IMR-90 (cell line): ENCODE data around the gene PGAP1. TPM values are rescaled to one million over a fixed set of nuclear protein-coding genes. Genes with fewer than 3 reads are reported as not detected.

Experiments
- ATAC-seq: fragments of 200-7000 bp; cut with Tn5 transposase; 2 replicates; pipeline ENCODE4 v1.9.1; 2020; ENCODE audit warnings: low read depth, mild to moderate bottlenecking, moderate library complexity
- BruUV-seq: library from RNA; stranded (reverse); fragments of 400-500 nt; replicated peaks from 2 replicates; lab custom pipeline; 2021; lab: Mats Ljungman, UMichigan
- CTCF ChIA-PET: fragments of 300-600 bp; formaldehyde crosslinking; extraction: SDS; loops from one replicate; lab custom pipeline; 2021; ENCODE audit warnings: antibody characterized with exemption; lab: Yijun Ruan, JAX
- POLR2A ChIA-PET: fragments of 300-600 bp; sonication (Branson Sonifier 250); formaldehyde crosslinking; loops from one replicate; lab custom pipeline; 2022; ENCODE audit warnings: antibody characterized with exemption; ENCODE audit not compliant: unreplicated experiment; lab: Charles Lee
- DNase-seq: peaks from one replicate; pipeline ENCODE4 v3.0.0; 2013
- H2AFZ ChIP-seq: replicated peaks from 2 replicates; pipeline ENCODE3; 2013; ENCODE audit warnings: low read length, mild to moderate bottlenecking; ENCODE audit not compliant: poor library complexity
- H2AK5ac ChIP-seq: 2 replicates; pipeline ENCODE4 v1.6.1; 2013; ENCODE audit warnings: low read depth, low read length, inconsistent platforms
- H2AK9ac ChIP-seq: replicated peaks from 2 replicates; pipeline ENCODE3; 2013; ENCODE audit warnings: mild to moderate bottlenecking, low read depth, low read length, moderate library complexity; ENCODE audit not compliant: poor library complexity
- H2BK120ac ChIP-seq: 2 replicates; pipeline ENCODE4 v1.6.1; 2013; ENCODE audit warnings: low read depth, low read length, inconsistent platforms
- H2BK15ac ChIP-seq: 3 replicates; pipeline ENCODE4 v1.6.1; 2013; ENCODE audit warnings: low read depth, low read length, inconsistent platforms
- H2BK20ac ChIP-seq: 2 replicates; pipeline ENCODE4 v1.6.1; 2013; ENCODE audit warnings: low read depth, mild to moderate bottlenecking, inconsistent platforms, low read length, moderate library complexity
- H2BK5ac ChIP-seq: 2 replicates; pipeline ENCODE4 v1.6.1; 2013; ENCODE audit warnings: mild to moderate bottlenecking, low read depth, low read length, inconsistent platforms; ENCODE audit not compliant: poor library complexity, severe bottlenecking
- H3K14ac ChIP-seq: replicated peaks from 2 replicates; pipeline ENCODE4 v1.6.1; 2013; ENCODE audit warnings: low read depth, low read length, inconsistent platforms
- H3K18ac ChIP-seq: 2 replicates; pipeline ENCODE4 v1.6.1; 2013; ENCODE audit warnings: low read depth, low read length, control low read depth
- H3K23ac ChIP-seq: 2 replicates; pipeline ENCODE4 v1.6.1; 2013; ENCODE audit warnings: low read depth, low read length, inconsistent platforms
- H3K27ac ChIP-seq: 2 replicates; pipeline ENCODE4 v1.5.1; 2013; ENCODE audit warnings: mild to moderate bottlenecking, control low read depth, low read length; ENCODE audit not compliant: insufficient read depth
- H3K27me3 ChIP-seq: 2 replicates; pipeline ENCODE4 v1.6.1; 2013; ENCODE audit warnings: low read length; ENCODE audit not compliant: control insufficient read depth, insufficient read depth
- H3K36me3 ChIP-seq: 2 replicates; pipeline ENCODE4 v1.6.1; 2013; ENCODE audit warnings: low read length, mixed read lengths; ENCODE audit not compliant: control insufficient read depth, insufficient read depth
- H3K4ac ChIP-seq: 2 replicates; pipeline ENCODE4 v1.6.1; 2013; ENCODE audit warnings: low read depth, low read length, inconsistent platforms
- H3K4me1 ChIP-seq: 2 replicates; pipeline ENCODE4 v1.6.1; 2013; ENCODE audit warnings: low read length, mixed read lengths; ENCODE audit not compliant: control insufficient read depth, insufficient read depth
- H3K4me2 ChIP-seq: 2 replicates; pipeline ENCODE4 v1.6.1; 2013; ENCODE audit warnings: low read depth, mild to moderate bottlenecking, control low read depth, low read length, moderate library complexity
- H3K4me3 ChIP-seq: 2 replicates; pipeline ENCODE4 v1.5.1; 2013; ENCODE audit warnings: low read depth, mild to moderate bottlenecking, control low read depth, low read length, moderate library complexity; ENCODE audit not compliant: insufficient read depth
- H3K56ac ChIP-seq: 2 replicates; pipeline ENCODE4 v1.6.1; 2013; ENCODE audit warnings: low read length, inconsistent platforms; ENCODE audit not compliant: insufficient read depth; ENCODE audit errors: extremely low read depth
- H3K79me1 ChIP-seq, 2 experiments: 2 replicates each; pipeline ENCODE4 v1.6.1; 2013; ENCODE audit warnings: low read length in 2 of 2, inconsistent platforms in 1 of 2, low read depth in 1 of 2
- H3K9ac ChIP-seq: 2 replicates; pipeline ENCODE4 v1.6.1; 2013; ENCODE audit warnings: low read depth, low read length, control low read depth
- H3K9me1 ChIP-seq: 2 replicates; pipeline ENCODE4 v1.6.1; 2013; ENCODE audit warnings: low read length, inconsistent platforms; ENCODE audit not compliant: insufficient read depth
- H3K9me3 ChIP-seq: 2 replicates; pipeline ENCODE4 v1.6.1; 2013; ENCODE audit warnings: low read length; ENCODE audit not compliant: control insufficient read depth, insufficient read depth
- H4K20me1 ChIP-seq: 2 replicates; pipeline ENCODE4 v1.6.1; 2013; ENCODE audit warnings: low read length, inconsistent platforms; ENCODE audit not compliant: insufficient read depth
- H4K5ac ChIP-seq: 2 replicates; pipeline ENCODE4 v1.6.1; 2013; ENCODE audit warnings: mild to moderate bottlenecking, low read depth, low read length, control low read depth
- H4K8ac ChIP-seq, 2 experiments: 2 replicates each; pipeline ENCODE4 v1.6.1; 2013; ENCODE audit warnings: low read depth in 2 of 2, low read length in 2 of 2, control low read depth in 1 of 2, inconsistent platforms in 1 of 2
- H4K91ac ChIP-seq: 2 replicates; pipeline ENCODE4 v1.6.1; 2013; ENCODE audit warnings: low read depth, low read length, inconsistent platforms; ENCODE audit not compliant: insufficient read depth
- BHLHE40 ChIP-seq: fragments of 150-350 bp; IDR thresholded peaks from 2 replicates; pipeline ENCODE4 v1.6.1; 2016; ENCODE audit warnings: mild to moderate bottlenecking, low read depth, low read length
- CEBPB ChIP-seq: IDR thresholded peaks from 2 replicates; pipeline ENCODE4 v1.6.1; 2012; ENCODE audit warnings: low read depth, low read length, improper control_type of control experiment
- CTCF ChIP-seq: conservative IDR thresholded peaks from 2 replicates; pipeline ENCODE4 v1.5.1; 2012; ENCODE audit warnings: mild to moderate bottlenecking, low read depth, low read length, improper control_type of control experiment
- RAD21 ChIP-seq: IDR thresholded peaks from 2 replicates; pipeline ENCODE4 v1.6.1; 2012; ENCODE audit warnings: low read length, improper control_type of control experiment
- RCOR1 ChIP-seq: IDR thresholded peaks from 2 replicates; pipeline ENCODE4 v1.6.1; 2012; ENCODE audit warnings: mild to moderate bottlenecking, low read length, improper control_type of control experiment; ENCODE audit not compliant: insufficient replicate concordance
- WGBS, 2 experiments: methylation state at CpG; one replicate each; pipeline versions ENCODE4 v1.1.5 to v1.1.7; 2013; ENCODE audit warnings: missing lambda C conversion rate in 2 of 2; ENCODE audit not compliant: insufficient read length in 1 of 2; ENCODE audit errors: extremely low coverage in 2 of 2; 5-methylcytosine and 5-hydroxymethylcytosine counted together
- dilution Hi-C: fragments of 300-500 bp; cut with HindIII; formaldehyde crosslinking; loops from one replicate; pipeline ENCODE4 v1.14.3; 2018; ENCODE audit warnings: low sequenced_read_pairs; ENCODE audit not compliant: unreplicated experiment
- in situ Hi-C: fragments of 300-500 bp; cut with MboI; formaldehyde crosslinking; loops from 3 replicates; pipeline ENCODE4 v1.14.3; 2019; ENCODE audit warnings: low sequenced_read_pairs, inconsistent platforms, mixed read lengths
- intact Hi-C: fragments of 100-400 bp; cut with micrococcal nuclease; formaldehyde crosslinking; loops from 2 replicates; pipeline ENCODE4 v1.10.0; 2022
- polyA plus RNA-seq, 3 experiments: library from polyadenylated mRNA; depleted of rRNA; stranded (reverse); fragments of >200 nt; gene quantifications; 2 replicates each; pipeline ENCODE4 v1.2.3, GENCODE V29; 2012; ENCODE audit warnings: low replicate concordance in 1 of 3
- total RNA-seq: library from RNA; depleted of rRNA; stranded (reverse); fragments of >200 nt; gene quantifications from 2 replicates; pipeline ENCODE4 v1.2.3, GENCODE V29; 2012
- TF ChIP-seq, protein P1 (sequence below): fragments of 150-350 bp; IDR thresholded peaks from 2 replicates; pipeline ENCODE4 v1.6.1; 2017; ENCODE audit warnings: mild to moderate bottlenecking, antibody characterized with exemption, low read length, low read depth

Gene PGAP1
- total and polyA plus RNA-seq, 2 of the 4 experiments (the other 2 are of a cell fraction): 1.9 to 5.7 TPM

DNA sequence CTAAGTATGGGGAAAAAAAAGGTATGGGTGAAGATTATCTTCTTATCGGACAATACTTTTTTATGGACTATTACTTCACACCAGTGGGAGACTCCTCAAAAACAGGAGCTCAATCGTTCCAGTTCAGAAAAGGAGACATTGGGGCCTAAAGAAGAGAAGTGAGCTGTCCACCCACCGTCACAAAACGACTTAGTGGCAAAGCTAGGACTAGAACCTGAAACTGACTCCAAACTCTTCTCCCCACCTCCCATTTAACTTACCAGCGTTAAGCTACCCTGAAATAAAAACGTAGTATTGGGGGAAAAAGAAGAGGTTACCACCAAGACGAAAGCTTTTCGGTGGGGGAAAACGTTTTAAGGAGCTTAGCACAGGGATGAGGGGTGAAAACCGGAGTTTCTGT lies 127.5 kb downstream of the PGAP1 start:
- dilution Hi-C loops (no loop called here), in situ Hi-C loops (no loop called here), intact Hi-C loops (loop anchor here (1.0 to 10.0 kb wide), 3 partner anchors 127 to 576 kb away; partner anchors contain the start of gene PGAP1)
- Histone ChIP-seq H3K36me3 (peaks cover 10% of the 10 kb centered on the region), H3K27me3 (no peaks in the 10 kb centered on the region), H3K4ac (peak overlapping the region; percentile 62), H2BK120ac (peak overlapping the region; percentile 13), H3K14ac (peak overlapping the region; percentile 70), H3K79me1 (peaks cover 6 to 13% of the 10 kb centered on the region in 2 experiments; a peak in 2 of 4 replicates), H3K56ac (peak overlapping the region; percentile 40), H2AFZ (peak overlapping the region; percentile 86), H4K91ac (peak overlapping the region; percentile 73; the same call in 1 of the 2 replicates), H3K18ac (no peak overlapping the region), H3K9me1 (no peaks in the 10 kb centered on the region), H2BK15ac (no peak overlapping the region), H4K5ac (peak overlapping the region; percentile 90), H3K9ac (peak overlapping the region; percentile 88), H3K4me3 (peak overlapping the region; percentile 95), H2BK5ac (peak overlapping the region; percentile 45), H3K27ac (peak overlapping the region; percentile 77), H2AK9ac (peak overlapping the region; percentile 76), H4K20me1 (no peaks in the 10 kb centered on the region), H4K8ac (peak overlapping the region; percentile 62 to 86), H3K23ac (peak overlapping the region; percentile 39), H2AK5ac (peak overlapping the region; percentile 28; the same call in 1 of the 2 replicates), H3K9me3 (no peaks in the 10 kb centered on the region), H2BK20ac (no peak overlapping the region), H3K4me2 (peak overlapping the region; percentile 95), H3K4me1 (no peaks in the 10 kb centered on the region)
- 0% methylated on average over 4 of the region's 10 CpGs; no CpG with 5 or more reads in 1 of the 2 experiments for WGBS, 2 experiments
- no peak for TF ChIP-seq BHLHE40
- TF ChIP-seq CEBPB: no peak
- TF ChIP-seq, protein P1, sequence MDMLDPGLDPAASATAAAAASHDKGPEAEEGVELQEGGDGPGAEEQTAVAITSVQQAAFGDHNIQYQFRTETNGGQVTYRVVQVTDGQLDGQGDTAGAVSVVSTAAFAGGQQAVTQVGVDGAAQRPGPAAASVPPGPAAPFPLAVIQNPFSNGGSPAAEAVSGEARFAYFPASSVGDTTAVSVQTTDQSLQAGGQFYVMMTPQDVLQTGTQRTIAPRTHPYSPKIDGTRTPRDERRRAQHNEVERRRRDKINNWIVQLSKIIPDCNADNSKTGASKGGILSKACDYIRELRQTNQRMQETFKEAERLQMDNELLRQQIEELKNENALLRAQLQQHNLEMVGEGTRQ: no peak
- TF ChIP-seq CTCF: no peak
- no peak for TF ChIP-seq RAD21
- no peak for TF ChIP-seq RCOR1
- BruUV-seq: TSS peak; percentile 67
- POLR2A ChIA-PET: no interaction called here
- CTCF ChIA-PET: interaction anchor here (0.6 to 0.9 kb wide), 3 partner anchors 14 to 392 kb away, joined by 3 to 7 read pairs (median 5); no protein-coding TSS in a partner anchor
- ATAC-seq: peak; percentile 8; the same call in 1 of the 2 replicates
- DNase-seq: no peak
